ENCODE results near the gene KRT6C.
"Not testable (repeated sequence)": the region's sequence is repeated elsewhere in the genome, so short reads cannot be mapped to it uniquely, and the experiment has no call there.

KRT6C gene

GRCh38 chr12:52499806-52500560, 26.4 kb upstream of the KRT6C start:
- Histone ChIP-seq H3K4me1 (ENCODE audit: control insufficient read depth, insufficient read depth, low read length) (peaks cover 13% of the 10 kb centered on the region), H3K9me3 (ENCODE audit: control insufficient read depth, insufficient read depth, low read length) (no peaks in the 10 kb centered on the region), H3K4me3 (ENCODE audit: low read length) (no peak overlapping the region), H3K27ac (ENCODE audit: low read length) (no peak overlapping the region), H3K36me3 (ENCODE audit: control insufficient read depth, insufficient read depth, low read length) (no peaks in the 10 kb centered on the region), H3K27me3 (ENCODE audit: control insufficient read depth, insufficient read depth, low read length) (no peaks in the 10 kb centered on the region)
- DNase-seq (ENCODE audit: low read depth, low spot score), result no peak
- 100% methylated on average over 1 of the region's 5 CpGs for WGBS (ENCODE audit: insufficient coverage, insufficient read length)

GRCh38 chr12:52498946-52499345, 25.3 kb upstream of the KRT6C start:
- no peak for DNase-seq (ENCODE audit: low read depth, low spot score)
- Histone ChIP-seq H3K27ac (ENCODE audit: low read length) (no peak overlapping the region), H3K36me3 (ENCODE audit: control insufficient read depth, insufficient read depth, low read length) (no peaks in the 10 kb centered on the region), H3K9me3 (ENCODE audit: control insufficient read depth, insufficient read depth, low read length) (no peaks in the 10 kb centered on the region), H3K27me3 (ENCODE audit: control insufficient read depth, insufficient read depth, low read length) (no peaks in the 10 kb centered on the region), H3K4me1 (ENCODE audit: control insufficient read depth, insufficient read depth, low read length) (peaks cover 13% of the 10 kb centered on the region), H3K4me3 (ENCODE audit: low read length) (no peak overlapping the region)
- no CpG with 5 or more reads among the region's 1 CpG for whole genome bisulfite sequencing (ENCODE audit: insufficient coverage, insufficient read length)

- H3K4me3 ChIP-seq (ENCODE audit: low read length), result no peak overlapping the region
- H3K27me3 ChIP-seq (ENCODE audit: control insufficient read depth, insufficient read depth, low read length), result no peaks in the 10 kb centered on the region
- peaks cover 13% of the 10 kb centered on the region for H3K4me1 ChIP-seq (ENCODE audit: control insufficient read depth, insufficient read depth, low read length)
- no peak for DNase-seq (ENCODE audit: low read depth, low spot score)
- no peaks in the 10 kb centered on the region for H3K9me3 ChIP-seq (ENCODE audit: control insufficient read depth, insufficient read depth, low read length)
- WGBS (ENCODE audit: insufficient coverage, insufficient read length), result no CpG with 5 or more reads among the region's 7 CpGs
- H3K27ac ChIP-seq (ENCODE audit: low read length), result no peak overlapping the region
- H3K36me3 ChIP-seq (ENCODE audit: control insufficient read depth, insufficient read depth, low read length), result no peaks in the 10 kb centered on the region
Observed at GRCh38 chr12:52497975-52498374, 24.4 kb upstream of the KRT6C start.

GRCh38 chr12:52496590-52497071, 23.0 kb upstream of the KRT6C start:
- no CpG with 5 or more reads among the region's 4 CpGs for WGBS (ENCODE audit: insufficient coverage, insufficient read length)
- Histone ChIP-seq H3K27ac (ENCODE audit: low read length) (no peak overlapping the region), H3K27me3 (ENCODE audit: control insufficient read depth, insufficient read depth, low read length) (no peaks in the 10 kb centered on the region), H3K4me3 (ENCODE audit: low read length) (no peak overlapping the region), H3K4me1 (ENCODE audit: control insufficient read depth, insufficient read depth, low read length) (peaks cover 13% of the 10 kb centered on the region), H3K9me3 (ENCODE audit: control insufficient read depth, insufficient read depth, low read length) (no peaks in the 10 kb centered on the region), H3K36me3 (ENCODE audit: control insufficient read depth, insufficient read depth, low read length) (no peaks in the 10 kb centered on the region)
- DNase-seq (ENCODE audit: low read depth, low spot score), result no peak

- Histone ChIP-seq H3K9me3 (ENCODE audit: control insufficient read depth, insufficient read depth, low read length) (no peaks in the 10 kb centered on the region), H3K27ac (ENCODE audit: low read length) (no peak overlapping the region), H3K4me3 (ENCODE audit: low read length) (no peak overlapping the region), H3K4me1 (ENCODE audit: control insufficient read depth, insufficient read depth, low read length) (peaks cover 13% of the 10 kb centered on the region), H3K36me3 (ENCODE audit: control insufficient read depth, insufficient read depth, low read length) (no peaks in the 10 kb centered on the region), H3K27me3 (ENCODE audit: control insufficient read depth, insufficient read depth, low read length) (no peaks in the 10 kb centered on the region)
- no peak for DNase-seq (ENCODE audit: low read depth, low spot score)
- WGBS (ENCODE audit: insufficient coverage, insufficient read length), result no CpG with 5 or more reads among the region's 2 CpGs
Observed at GRCh38 chr12:52496054-52496453, 22.4 kb upstream of the KRT6C start.

- H3K4me1 ChIP-seq (ENCODE audit: control insufficient read depth, insufficient read depth, low read length), result peaks cover 13% of the 10 kb centered on the region
- no peak overlapping the region for H3K27ac ChIP-seq (ENCODE audit: low read length)
- H3K27me3 ChIP-seq (ENCODE audit: control insufficient read depth, insufficient read depth, low read length), result no peaks in the 10 kb centered on the region
- no peak for DNase-seq (ENCODE audit: low read depth, low spot score)
- WGBS (ENCODE audit: insufficient coverage, insufficient read length), result no CpG with 5 or more reads among the region's 3 CpGs
- H3K36me3 ChIP-seq (ENCODE audit: control insufficient read depth, insufficient read depth, low read length), result no peaks in the 10 kb centered on the region
- no peaks in the 10 kb centered on the region for H3K9me3 ChIP-seq (ENCODE audit: control insufficient read depth, insufficient read depth, low read length)
- H3K4me3 ChIP-seq (ENCODE audit: low read length), result no peak overlapping the region
Observed at GRCh38 chr12:52495389-52495788, 21.8 kb upstream of the KRT6C start.

GRCh38 chr12:52494518-52494917, 20.9 kb upstream of the KRT6C start:
- Histone ChIP-seq H3K4me3 (ENCODE audit: low read length) (no peak overlapping the region), H3K27me3 (ENCODE audit: control insufficient read depth, insufficient read depth, low read length) (no peaks in the 10 kb centered on the region), H3K4me1 (ENCODE audit: control insufficient read depth, insufficient read depth, low read length) (peaks cover 13% of the 10 kb centered on the region), H3K27ac (ENCODE audit: low read length) (no peak overlapping the region), H3K9me3 (ENCODE audit: control insufficient read depth, insufficient read depth, low read length) (no peaks in the 10 kb centered on the region), H3K36me3 (ENCODE audit: control insufficient read depth, insufficient read depth, low read length) (no peaks in the 10 kb centered on the region)
- no peak for DNase-seq (ENCODE audit: low read depth, low spot score)
- no CpG with 5 or more reads among the region's 4 CpGs for WGBS (ENCODE audit: insufficient coverage, insufficient read length)

- Histone ChIP-seq H3K27me3 (ENCODE audit: control insufficient read depth, insufficient read depth, low read length) (no peaks in the 10 kb centered on the region), H3K36me3 (ENCODE audit: control insufficient read depth, insufficient read depth, low read length) (no peaks in the 10 kb centered on the region), H3K4me1 (ENCODE audit: control insufficient read depth, insufficient read depth, low read length) (peaks cover 13% of the 10 kb centered on the region), H3K4me3 (ENCODE audit: low read length) (no peak overlapping the region), H3K27ac (ENCODE audit: low read length) (no peak overlapping the region), H3K9me3 (ENCODE audit: control insufficient read depth, insufficient read depth, low read length) (no peaks in the 10 kb centered on the region)
- no peak for DNase-seq (ENCODE audit: low read depth, low spot score)
- no CpG with 5 or more reads among the region's 1 CpG for WGBS (ENCODE audit: insufficient coverage, insufficient read length)
Observed at GRCh38 chr12:52494100-52494499, 20.5 kb upstream of the KRT6C start.

- no peaks in the 10 kb centered on the region for H3K36me3 ChIP-seq (ENCODE audit: control insufficient read depth, insufficient read depth, low read length)
- no peak within 1 kb of the TSS for H3K4me3 ChIP-seq (ENCODE audit: low read length)
- DNase-seq (ENCODE audit: low read depth, low spot score), result no peak
- no peaks in the 10 kb centered on the region for H3K9me3 ChIP-seq (ENCODE audit: control insufficient read depth, insufficient read depth, low read length)
- H3K27ac ChIP-seq (ENCODE audit: low read length), result no peak within 1 kb of the TSS
- peaks cover 13% of the 10 kb centered on the region for H3K4me1 ChIP-seq (ENCODE audit: control insufficient read depth, insufficient read depth, low read length)
- WGBS (ENCODE audit: insufficient coverage, insufficient read length), result no CpG with 5 or more reads among the region's 2 CpGs
- no peaks in the 10 kb centered on the region for H3K27me3 ChIP-seq (ENCODE audit: control insufficient read depth, insufficient read depth, low read length)
Observed at GRCh38 chr12:52493172-52493571, 19.6 kb upstream of the KRT6C start, which contains the start of gene KRT6A. Gene KRT6A, minus strand, starts transcription at chr12:52493257. Its CDS starts 69 bp downstream, at chr12:52493188.

GRCh38 chr12:52492405-52492804, 18.8 kb upstream of the KRT6C start:
- not testable (repeated sequence) for H3K36me3 ChIP-seq (ENCODE audit: control insufficient read depth, insufficient read depth, low read length); H3K27me3 ChIP-seq (ENCODE audit: control insufficient read depth, insufficient read depth, low read length); H3K4me3 ChIP-seq (ENCODE audit: low read length); H3K27ac ChIP-seq (ENCODE audit: low read length); H3K9me3 ChIP-seq (ENCODE audit: control insufficient read depth, insufficient read depth, low read length); DNase-seq (ENCODE audit: low read depth, low spot score)
- peaks cover 13% of the 10 kb centered on the region for H3K4me1 ChIP-seq (ENCODE audit: control insufficient read depth, insufficient read depth, low read length)
- no CpG with 5 or more reads among the region's 6 CpGs for WGBS (ENCODE audit: insufficient coverage, insufficient read length)

GRCh38 chr12:52491495-52491894, 17.9 kb upstream of the KRT6C start:
- H3K36me3 ChIP-seq (ENCODE audit: control insufficient read depth, insufficient read depth, low read length); H3K4me1 ChIP-seq (ENCODE audit: control insufficient read depth, insufficient read depth, low read length); H3K27ac ChIP-seq (ENCODE audit: low read length); H3K4me3 ChIP-seq (ENCODE audit: low read length); DNase-seq (ENCODE audit: low read depth, low spot score); H3K9me3 ChIP-seq (ENCODE audit: control insufficient read depth, insufficient read depth, low read length); H3K27me3 ChIP-seq (ENCODE audit: control insufficient read depth, insufficient read depth, low read length): not testable (repeated sequence)
- no CpG with 5 or more reads among the region's 8 CpGs for WGBS (ENCODE audit: insufficient coverage, insufficient read length)

Measured in iPS DF 6.9 (cell line).